ENCODE measurements around the gene PRSS57. TPM values are rescaled to one million over a fixed set of nuclear protein-coding genes. Genes with fewer than 3 reads are reported as not detected.

The PRSS57 gene
- total and polyA plus RNA-seq, 2 of the 13 experiments (the other 11 are each of a cell fraction or from before 2014, with no cell fraction given): 0.12 TPM; not detected in 1

DNA sequence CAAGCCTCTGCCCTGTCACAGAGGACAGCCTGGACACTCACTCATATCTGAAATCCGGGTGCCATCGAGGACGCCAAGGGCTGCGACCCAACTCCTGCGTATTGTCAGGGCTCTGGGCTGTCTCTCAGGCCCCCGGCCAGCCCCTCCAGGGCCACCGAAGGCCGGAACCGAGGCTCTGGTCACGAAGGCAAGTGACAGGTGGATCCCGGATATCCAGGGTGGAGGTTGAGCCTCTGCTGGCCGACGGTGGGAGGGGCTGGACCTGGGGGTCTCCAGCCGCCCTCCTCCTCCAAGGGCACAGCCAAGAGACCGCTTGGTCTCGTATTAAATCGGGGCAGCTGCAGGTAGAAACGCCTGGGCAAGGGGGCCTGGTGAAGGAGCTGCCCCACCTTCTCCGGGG, 37.6 kb downstream of the PRSS57 start:
- WGBS (ENCODE audit: low lambda C conversion rate): 90% methylated on average over 2 of the region's 19 CpGs
- ATAC-seq: no peak
- intact Hi-C loops (cut with micrococcal nuclease; ENCODE audit: unreplicated experiment) (no loop called here), in situ Hi-C loops (cut with HindIII; ENCODE audit: extremely low pct_ligation_motif_present, low pct_unique_long_range_greater_than_20kb) (no loop called here)
- H3K79me2 ChIP-seq (ENCODE audit: insufficient read depth, low read length): peaks cover 96% of the 10 kb centered on the region
- H3K9ac ChIP-seq (ENCODE audit: insufficient read depth, low read depth, low read length): no peak overlapping the region
- H3K4me3 ChIP-seq (replicated peaks in 1 of 3; ENCODE audit: insufficient read depth in 1 of 3, low read depth in 2 of 3, low read length in 3 of 3): no peak overlapping the region
- no peaks in the 10 kb centered on the region; a peak in 1 of 5 replicates for H3K27me3 ChIP-seq (ENCODE audit: control insufficient read depth in 1 of 2, insufficient read depth in 2 of 2, low read length in 2 of 2)
- POLR2A ChIA-PET: interaction anchor here (1.1 kb wide), 1 partner anchor 24 kb away, joined by 3 read pairs; the partner anchor contains the start of gene POLRMT
- no peaks in the 10 kb centered on the region for H3K9me3 ChIP-seq (ENCODE audit: low read length)
- H3K4me2 ChIP-seq (ENCODE audit: low read depth, low read length): no peak overlapping the region
- no peak for DNase-seq (ENCODE audit: low spot score)
- no peak overlapping the region for H2AFZ ChIP-seq (ENCODE audit: low read length)
- CTCF ChIA-PET (ENCODE audit: low intra/inter-chr PET ratio, low total read pairs): no interaction called here
- H3K36me3 ChIP-seq (replicated peaks in 1 of 2; ENCODE audit: control insufficient read depth in 1 of 2, insufficient read depth in 2 of 2, low read length in 2 of 2): peaks cover 15 to 47% of the 10 kb centered on the region in 2 experiments; a peak in 4 of 5 replicates
- no TSS peak for BruUV-seq (replicated peaks)
- TF ChIP-seq CCAR2 (optimal IDR thresholded peaks at IDR 0.05; ENCODE audit: low read depth, low read length): no peak
- peak; percentile 12 for TF ChIP-seq AGO2 (optimal IDR thresholded peaks at IDR 0.05; ENCODE audit: low read depth, low read length)
- peaks cover 87% of the 10 kb centered on the region for H4K20me1 ChIP-seq (ENCODE audit: insufficient read depth, low read length)
- H3K4me1 ChIP-seq (ENCODE audit: insufficient read depth, low read length): peaks cover 42% of the 10 kb centered on the region
- no peak for FAIRE-seq
- no peak overlapping the region for H3K27ac ChIP-seq (ENCODE audit: extremely low read length, insufficient read depth, low read length)

DNA sequence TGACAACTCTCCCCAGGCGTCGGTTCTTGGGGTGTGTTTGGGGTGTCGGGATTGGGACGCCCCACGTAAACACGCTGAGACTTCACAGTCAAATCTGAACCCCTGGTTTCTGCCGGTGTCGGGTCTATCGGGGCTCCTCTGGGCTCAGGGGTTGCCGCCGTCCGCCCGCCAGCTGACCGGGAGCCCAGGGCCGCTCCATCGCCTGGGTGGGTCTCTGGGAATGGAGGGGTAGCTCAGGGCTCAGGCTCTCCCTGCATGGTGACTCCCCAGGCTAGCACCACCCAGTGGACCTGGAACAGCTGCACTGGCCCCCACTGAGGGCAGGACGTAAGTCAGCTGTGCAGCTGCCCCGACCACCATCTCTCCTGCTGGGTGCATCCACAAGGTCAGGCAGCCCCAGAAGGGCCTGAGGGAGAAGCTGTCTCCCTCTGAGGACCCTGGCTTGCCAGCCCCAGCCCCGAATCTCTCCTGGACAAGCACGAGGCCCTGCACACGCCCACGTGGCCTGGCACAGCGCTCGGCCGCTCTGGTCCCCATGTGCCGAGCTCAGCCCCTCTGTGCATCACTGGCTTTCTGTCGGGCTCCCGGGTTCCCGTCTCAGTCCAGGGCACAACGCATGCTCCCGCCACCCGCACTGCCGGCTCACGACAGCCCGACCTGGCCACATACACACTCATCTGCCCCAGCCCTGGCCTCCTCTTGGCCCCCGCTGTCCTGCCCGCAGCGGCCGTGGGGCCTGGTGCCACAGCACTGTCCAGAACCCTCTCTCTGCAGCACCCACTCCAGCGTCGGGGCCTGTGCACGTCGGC, 38.3 kb downstream of the PRSS57 start:
- in situ Hi-C loops (cut with HindIII; ENCODE audit: extremely low pct_ligation_motif_present, low pct_unique_long_range_greater_than_20kb) (no loop called here), intact Hi-C loops (cut with micrococcal nuclease; ENCODE audit: unreplicated experiment) (no loop called here)
- H3K9me3 ChIP-seq (ENCODE audit: low read length): no peaks in the 10 kb centered on the region
- FAIRE-seq: no peak
- no peaks in the 10 kb centered on the region; a peak in 1 of 5 replicates for H3K27me3 ChIP-seq (ENCODE audit: control insufficient read depth in 1 of 2, insufficient read depth in 2 of 2, low read length in 2 of 2)
- H3K36me3 ChIP-seq (replicated peaks in 1 of 2; ENCODE audit: control insufficient read depth in 1 of 2, insufficient read depth in 2 of 2, low read length in 2 of 2): peaks cover 20 to 54% of the 10 kb centered on the region in 2 experiments
- ATAC-seq: no peak
- ChIA-PET CTCF (ENCODE audit: low intra/inter-chr PET ratio, low total read pairs) (no interaction called here), POLR2A (no interaction called here)
- no peak overlapping the region for H3K27ac ChIP-seq (ENCODE audit: extremely low read length, insufficient read depth, low read length)
- H3K79me2 ChIP-seq (ENCODE audit: insufficient read depth, low read length): peaks cover 95% of the 10 kb centered on the region
- H2AFZ ChIP-seq (ENCODE audit: low read length): no peak overlapping the region
- H3K4me3 ChIP-seq (replicated peaks in 1 of 3; ENCODE audit: insufficient read depth in 1 of 3, low read depth in 2 of 3, low read length in 3 of 3): no peak overlapping the region
- H3K4me1 ChIP-seq (ENCODE audit: insufficient read depth, low read length): peaks cover 42% of the 10 kb centered on the region
- no peak overlapping the region for H3K4me2 ChIP-seq (ENCODE audit: low read depth, low read length)
- H3K9ac ChIP-seq (ENCODE audit: insufficient read depth, low read depth, low read length): no peak overlapping the region
- no TSS peak for BruUV-seq (replicated peaks)
- H4K20me1 ChIP-seq (ENCODE audit: insufficient read depth, low read length): peaks cover 93% of the 10 kb centered on the region
- 94% methylated on average over 35 of the region's 43 CpGs for WGBS (ENCODE audit: low lambda C conversion rate)
- DNase-seq (ENCODE audit: low spot score): no peak
- TF ChIP-seq RAD51 (IDR thresholded peaks at IDR 0.05; ENCODE audit: borderline replicate concordance) (no peak), AKAP8 (CRISPR knock-in tag; IDR thresholded peaks at IDR 0.05) (0 out of 2 replicates have a peak, but pooled peaks have one; percentile 36), RBFOX2 (IDR thresholded peaks at IDR 0.05; ENCODE audit: low read depth, low read length) (peak; percentile 80), HNRNPL (IDR thresholded peaks at IDR 0.05; ENCODE audit: low read depth, low read length) (0 out of 2 replicates have a peak, but pooled peaks have one; percentile 11), AGO2 (optimal IDR thresholded peaks at IDR 0.05; ENCODE audit: low read depth, low read length) (peak; percentile 70), ASH2L (IDR thresholded peaks at IDR 0.05; ENCODE audit: insufficient read length, low read depth, low read length) (no peak), TBL1XR1 (IDR thresholded peaks at IDR 0.05; ENCODE audit: borderline replicate concordance, low read length, partially characterized antibody) (no peak)
- TF ChIP-seq, protein P1, sequence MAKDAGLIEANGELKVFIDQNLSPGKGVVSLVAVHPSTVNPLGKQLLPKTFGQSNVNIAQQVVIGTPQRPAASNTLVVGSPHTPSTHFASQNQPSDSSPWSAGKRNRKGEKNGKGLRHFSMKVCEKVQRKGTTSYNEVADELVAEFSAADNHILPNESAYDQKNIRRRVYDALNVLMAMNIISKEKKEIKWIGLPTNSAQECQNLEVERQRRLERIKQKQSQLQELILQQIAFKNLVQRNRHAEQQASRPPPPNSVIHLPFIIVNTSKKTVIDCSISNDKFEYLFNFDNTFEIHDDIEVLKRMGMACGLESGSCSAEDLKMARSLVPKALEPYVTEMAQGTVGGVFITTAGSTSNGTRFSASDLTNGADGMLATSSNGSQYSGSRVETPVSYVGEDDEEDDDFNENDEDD (CRISPR knock-in tag; IDR thresholded peaks at IDR 0.05; ENCODE audit: borderline replicate concordance): no peak
- TF ChIP-seq, protein P2, sequence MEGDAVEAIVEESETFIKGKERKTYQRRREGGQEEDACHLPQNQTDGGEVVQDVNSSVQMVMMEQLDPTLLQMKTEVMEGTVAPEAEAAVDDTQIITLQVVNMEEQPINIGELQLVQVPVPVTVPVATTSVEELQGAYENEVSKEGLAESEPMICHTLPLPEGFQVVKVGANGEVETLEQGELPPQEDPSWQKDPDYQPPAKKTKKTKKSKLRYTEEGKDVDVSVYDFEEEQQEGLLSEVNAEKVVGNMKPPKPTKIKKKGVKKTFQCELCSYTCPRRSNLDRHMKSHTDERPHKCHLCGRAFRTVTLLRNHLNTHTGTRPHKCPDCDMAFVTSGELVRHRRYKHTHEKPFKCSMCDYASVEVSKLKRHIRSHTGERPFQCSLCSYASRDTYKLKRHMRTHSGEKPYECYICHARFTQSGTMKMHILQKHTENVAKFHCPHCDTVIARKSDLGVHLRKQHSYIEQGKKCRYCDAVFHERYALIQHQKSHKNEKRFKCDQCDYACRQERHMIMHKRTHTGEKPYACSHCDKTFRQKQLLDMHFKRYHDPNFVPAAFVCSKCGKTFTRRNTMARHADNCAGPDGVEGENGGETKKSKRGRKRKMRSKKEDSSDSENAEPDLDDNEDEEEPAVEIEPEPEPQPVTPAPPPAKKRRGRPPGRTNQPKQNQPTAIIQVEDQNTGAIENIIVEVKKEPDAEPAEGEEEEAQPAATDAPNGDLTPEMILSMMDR (CRISPR knock-in tag; IDR thresholded peaks at IDR 0.05): peak; percentile 16; the same call in 1 of the 2 replicates
- TF ChIP-seq, protein P3, sequence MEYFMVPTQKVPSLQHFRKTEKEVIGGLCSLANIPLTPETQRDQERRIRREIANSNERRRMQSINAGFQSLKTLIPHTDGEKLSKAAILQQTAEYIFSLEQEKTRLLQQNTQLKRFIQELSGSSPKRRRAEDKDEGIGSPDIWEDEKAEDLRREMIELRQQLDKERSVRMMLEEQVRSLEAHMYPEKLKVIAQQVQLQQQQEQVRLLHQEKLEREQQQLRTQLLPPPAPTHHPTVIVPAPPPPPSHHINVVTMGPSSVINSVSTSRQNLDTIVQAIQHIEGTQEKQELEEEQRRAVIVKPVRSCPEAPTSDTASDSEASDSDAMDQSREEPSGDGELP (IDR thresholded peaks at IDR 0.05; ENCODE audit: borderline replicate concordance, low read depth): peak; percentile 40; the same call in 1 of the 2 replicates

Measured in HepG2 (cell line).